Measurements from ENCODE around the gene RTN1. TPM values are rescaled to one million over a fixed set of nuclear protein-coding genes. Genes with fewer than 3 reads are reported as not detected.

The RTN1 gene
- total RNA-seq, 1 donor from 2014 or later = 0.80 TPM

DNA sequence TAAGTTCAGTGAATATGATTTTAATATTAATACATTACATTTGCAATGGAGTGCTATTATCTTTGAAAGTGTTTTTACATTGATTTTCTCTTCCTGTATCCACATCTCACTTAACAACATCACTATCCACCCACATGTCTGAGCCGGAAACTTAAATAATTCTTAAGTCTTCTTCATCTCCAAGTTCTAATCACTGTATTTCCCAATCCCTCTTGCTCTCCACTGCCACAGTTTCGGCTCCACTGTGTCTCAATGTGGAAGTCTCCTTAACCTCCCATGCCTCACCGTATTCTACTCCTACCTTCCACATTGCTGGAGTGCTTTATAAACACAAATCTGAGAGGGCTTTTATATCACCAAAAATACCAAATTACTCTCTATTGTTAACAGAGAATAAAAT is 25.3 kb downstream of the RTN1 start:
- H3K4me3 ChIP-seq = no peak overlapping the region
- intact Hi-C loops (cut with micrococcal nuclease) = no loop called here
- no peaks in the 10 kb centered on the region for H3K9me3 ChIP-seq (replicated peaks)
- H3K27me3 ChIP-seq (ENCODE audit: low read depth) = no peaks in the 10 kb centered on the region
- TF ChIP-seq, protein P1, sequence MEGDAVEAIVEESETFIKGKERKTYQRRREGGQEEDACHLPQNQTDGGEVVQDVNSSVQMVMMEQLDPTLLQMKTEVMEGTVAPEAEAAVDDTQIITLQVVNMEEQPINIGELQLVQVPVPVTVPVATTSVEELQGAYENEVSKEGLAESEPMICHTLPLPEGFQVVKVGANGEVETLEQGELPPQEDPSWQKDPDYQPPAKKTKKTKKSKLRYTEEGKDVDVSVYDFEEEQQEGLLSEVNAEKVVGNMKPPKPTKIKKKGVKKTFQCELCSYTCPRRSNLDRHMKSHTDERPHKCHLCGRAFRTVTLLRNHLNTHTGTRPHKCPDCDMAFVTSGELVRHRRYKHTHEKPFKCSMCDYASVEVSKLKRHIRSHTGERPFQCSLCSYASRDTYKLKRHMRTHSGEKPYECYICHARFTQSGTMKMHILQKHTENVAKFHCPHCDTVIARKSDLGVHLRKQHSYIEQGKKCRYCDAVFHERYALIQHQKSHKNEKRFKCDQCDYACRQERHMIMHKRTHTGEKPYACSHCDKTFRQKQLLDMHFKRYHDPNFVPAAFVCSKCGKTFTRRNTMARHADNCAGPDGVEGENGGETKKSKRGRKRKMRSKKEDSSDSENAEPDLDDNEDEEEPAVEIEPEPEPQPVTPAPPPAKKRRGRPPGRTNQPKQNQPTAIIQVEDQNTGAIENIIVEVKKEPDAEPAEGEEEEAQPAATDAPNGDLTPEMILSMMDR (IDR thresholded peaks at IDR 0.05; ENCODE audit: borderline replicate concordance) = no peak
- DNase-seq = no peak
- no peaks in the 10 kb centered on the region for H3K4me1 ChIP-seq
- no peaks in the 10 kb centered on the region for H3K36me3 ChIP-seq
- H3K27ac ChIP-seq (replicated peaks) = no peak overlapping the region

DNA sequence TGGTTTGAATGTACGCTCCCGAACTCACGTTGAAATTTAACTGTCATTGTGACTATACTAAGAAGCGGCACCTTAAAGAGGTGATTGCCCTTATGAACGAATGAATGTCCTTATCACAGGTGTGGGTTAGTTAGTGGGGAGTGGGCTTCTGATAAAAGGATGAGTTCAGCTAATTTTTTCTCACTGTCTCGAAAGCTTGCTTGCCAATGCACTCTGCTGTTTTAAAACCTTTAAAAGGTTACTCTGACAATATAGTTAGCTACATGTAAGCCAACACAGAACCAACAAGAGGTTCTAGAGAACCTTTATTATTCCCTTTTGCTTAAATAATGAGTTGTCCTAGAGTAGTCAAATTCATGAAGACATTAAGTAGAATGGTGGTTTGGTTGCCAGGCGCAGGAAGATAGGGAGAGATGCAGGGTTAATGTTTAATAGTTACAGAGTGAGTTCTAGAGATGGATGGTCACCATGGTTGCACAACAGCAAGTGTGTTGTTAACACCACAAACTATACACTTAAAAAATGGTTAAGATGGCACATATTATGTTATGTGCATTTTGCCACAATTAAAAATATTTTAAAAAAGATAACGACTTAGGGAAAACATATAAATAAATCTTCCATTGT is 26.3 kb downstream of the RTN1 start:
- intact Hi-C loops (cut with micrococcal nuclease) = no loop called here

DNA sequence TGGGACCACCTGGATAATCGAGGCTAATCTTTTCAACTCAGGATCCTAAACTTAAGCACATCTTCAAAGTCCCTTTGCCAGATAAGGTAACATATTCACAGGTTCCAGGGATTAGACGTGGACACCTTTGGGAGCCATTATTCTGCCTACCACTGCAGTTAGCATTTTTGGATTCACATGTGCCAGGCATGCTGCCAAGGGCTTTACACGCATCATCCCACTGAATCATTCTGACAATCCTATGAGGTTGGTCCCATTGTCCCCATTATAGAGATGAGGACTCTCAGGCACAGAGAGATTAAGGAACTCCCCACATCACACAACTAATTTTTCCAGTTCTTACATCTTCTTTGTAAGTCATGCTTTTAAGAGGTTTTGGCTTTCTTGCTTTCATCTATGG is 34.5 kb downstream of the RTN1 start:
- no peaks in the 10 kb centered on the region for H3K9me3 ChIP-seq (replicated peaks)

More for the DNA sequence above, 26.3 kb downstream of the RTN1 start:
- Histone ChIP-seq H3K27me3 (ENCODE audit: low read depth) (no peaks in the 10 kb centered on the region), H3K36me3 (no peaks in the 10 kb centered on the region), H3K9me3 (replicated peaks) (no peaks in the 10 kb centered on the region), H3K4me3 (no peak overlapping the region), H3K27ac (replicated peaks) (no peak overlapping the region), H3K4me1 (no peaks in the 10 kb centered on the region)
- TF ChIP-seq, protein P1 (IDR thresholded peaks at IDR 0.05; ENCODE audit: borderline replicate concordance) = no peak
- DNase-seq = no peak

DNA sequence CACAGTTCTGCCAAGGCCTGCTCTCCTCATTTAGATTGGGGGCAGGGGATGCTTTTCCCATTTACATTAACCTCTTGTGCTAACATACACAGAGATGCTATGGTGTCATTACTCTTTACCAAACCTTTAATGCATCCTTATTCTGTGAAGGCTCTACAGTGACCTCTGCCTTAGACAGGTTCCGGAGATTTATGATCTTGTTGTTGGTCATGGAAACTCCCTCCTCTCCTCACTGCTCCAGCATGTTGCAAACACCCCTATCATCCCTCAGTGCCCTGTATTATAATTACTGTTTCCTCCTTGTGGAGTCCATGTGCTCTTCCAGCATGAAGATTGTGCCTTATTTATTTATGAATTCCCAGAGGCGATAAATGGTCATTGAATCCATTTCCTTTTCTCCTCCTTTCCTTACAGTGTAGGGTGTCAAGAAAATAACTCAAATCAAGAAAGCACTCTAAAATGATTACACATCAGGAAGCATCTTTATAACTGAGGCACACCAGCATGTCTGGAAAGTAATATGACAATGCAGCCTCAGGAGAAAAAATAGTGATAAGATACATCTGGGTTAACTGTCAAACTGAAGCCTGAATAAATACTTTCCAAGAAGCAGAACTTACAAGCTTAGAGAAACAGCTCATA is 37.8 kb downstream of the RTN1 start:
- DNase-seq = no peak
- Histone ChIP-seq H3K27me3 (ENCODE audit: low read depth) (no peaks in the 10 kb centered on the region), H3K9me3 (replicated peaks) (no peaks in the 10 kb centered on the region), H3K4me3 (no peak overlapping the region), H3K36me3 (no peaks in the 10 kb centered on the region), H3K4me1 (no peaks in the 10 kb centered on the region), H3K27ac (replicated peaks) (no peak overlapping the region)
- intact Hi-C loops (cut with micrococcal nuclease) = no loop called here
- TF ChIP-seq, protein P1 (IDR thresholded peaks at IDR 0.05; ENCODE audit: borderline replicate concordance) = no peak

More for the DNA sequence above, 34.5 kb downstream of the RTN1 start:
- DNase-seq = no peak
- Histone ChIP-seq H3K27ac (replicated peaks) (no peak overlapping the region), H3K4me3 (no peak overlapping the region), H3K36me3 (no peaks in the 10 kb centered on the region), H3K27me3 (ENCODE audit: low read depth) (no peaks in the 10 kb centered on the region), H3K4me1 (no peaks in the 10 kb centered on the region)
- intact Hi-C loops (cut with micrococcal nuclease) = no loop called here
- TF ChIP-seq, protein P1 (IDR thresholded peaks at IDR 0.05; ENCODE audit: borderline replicate concordance) = no peak

DNA sequence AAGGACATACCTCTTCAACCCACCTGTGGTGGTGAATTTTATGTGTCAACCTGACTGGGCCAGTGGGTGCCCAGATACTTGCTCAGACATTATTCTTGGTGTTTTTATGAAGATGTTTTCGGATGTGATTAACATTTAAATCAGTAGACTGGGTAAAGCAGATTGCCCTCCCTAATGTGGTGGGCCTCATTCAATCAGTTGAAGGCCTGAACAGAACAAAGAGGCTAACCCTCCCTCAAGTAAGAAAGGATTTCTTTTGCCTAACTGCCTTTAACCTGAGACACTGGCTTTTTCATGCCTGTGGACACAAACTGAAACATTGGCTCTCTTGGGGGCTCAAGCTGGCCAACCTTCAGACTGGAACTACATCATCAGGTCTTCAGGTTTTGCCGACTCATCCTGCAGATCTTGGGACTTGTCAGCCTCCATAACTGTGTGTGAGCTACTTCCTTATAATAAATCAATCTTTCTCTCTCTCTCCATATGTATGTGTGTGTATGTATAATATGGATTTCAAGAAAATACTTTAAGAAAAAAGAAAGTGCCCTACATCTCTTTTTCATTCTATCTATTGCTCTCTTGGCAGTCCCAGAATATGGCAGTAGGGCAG is 39.4 kb downstream of the RTN1 start:
- no peak for DNase-seq
- H3K36me3 ChIP-seq = no peaks in the 10 kb centered on the region

More for the DNA sequence above, 39.4 kb downstream of the RTN1 start:
- TF ChIP-seq, protein P1 (IDR thresholded peaks at IDR 0.05; ENCODE audit: borderline replicate concordance) = no peak
- Histone ChIP-seq H3K4me3 (no peak overlapping the region), H3K9me3 (replicated peaks) (no peaks in the 10 kb centered on the region), H3K4me1 (no peaks in the 10 kb centered on the region), H3K27me3 (ENCODE audit: low read depth) (no peaks in the 10 kb centered on the region), H3K27ac (replicated peaks) (no peak overlapping the region)
- intact Hi-C loops (cut with micrococcal nuclease) = no loop called here

Data from left ventricle myocardium inferior (tissue), 1 donor.